ENCODE results near the gene KISS1.

Gene KISS1

GRCh38 chr1:204150702-204151551, 45.4 kb downstream of the KISS1 start:
- FAIRE-seq (no peak), DNase-seq (ENCODE audit: insufficient read length, low spot score) (no peak)
- TF ChIP-seq POLR2A (IDR thresholded peaks at IDR 0.05; ENCODE audit: low read depth, low read length) = no peak; the same call in 1 of the 2 replicates

GRCh38 chr1:204149635-204150565, 46.4 kb downstream of the KISS1 start:
- no peak for FAIRE-seq
- no peak for DNase-seq (ENCODE audit: insufficient read length, low spot score)
- TF ChIP-seq POLR2A (IDR thresholded peaks at IDR 0.05; ENCODE audit: low read depth, low read length) = no peak

GRCh38 chr1:204149107-204149506, 47.2 kb downstream of the KISS1 start:
- no peak for DNase-seq (ENCODE audit: insufficient read length, low spot score)
- FAIRE-seq = no peak
- no peak for TF ChIP-seq POLR2A (IDR thresholded peaks at IDR 0.05; ENCODE audit: low read depth, low read length)

GRCh38 chr1:204147406-204148383, 48.6 kb downstream of the KISS1 start:
- no peak for FAIRE-seq
- TF ChIP-seq POLR2A (IDR thresholded peaks at IDR 0.05; ENCODE audit: low read depth, low read length) = no peak
- DNase-seq (ENCODE audit: insufficient read length, low spot score) = no peak

- no peak for DNase-seq (ENCODE audit: insufficient read length, low spot score)
- TF ChIP-seq POLR2A (IDR thresholded peaks at IDR 0.05; ENCODE audit: low read depth, low read length) = no peak
- FAIRE-seq = no peak
Measured at GRCh38 chr1:204146965-204147364, 49.3 kb downstream of the KISS1 start.

- no peak for DNase-seq (ENCODE audit: insufficient read length, low spot score)
- no peak for FAIRE-seq
- TF ChIP-seq POLR2A (IDR thresholded peaks at IDR 0.05; ENCODE audit: low read depth, low read length) = no peak
Measured at GRCh38 chr1:204146309-204146708, 50.0 kb downstream of the KISS1 start.

- no peak for TF ChIP-seq POLR2A (IDR thresholded peaks at IDR 0.05; ENCODE audit: low read depth, low read length)
- FAIRE-seq (no peak), DNase-seq (ENCODE audit: insufficient read length, low spot score) (no peak)
Measured at GRCh38 chr1:204145033-204145504, 51.2 kb downstream of the KISS1 start.

GRCh38 chr1:204143276-204144041, 52.8 kb downstream of the KISS1 start:
- FAIRE-seq = no peak
- no peak for DNase-seq (ENCODE audit: insufficient read length, low spot score)
- no peak for TF ChIP-seq POLR2A (IDR thresholded peaks at IDR 0.05; ENCODE audit: low read depth, low read length)

GRCh38 chr1:204142032-204142974, 54.0 kb downstream of the KISS1 start:
- no peak for TF ChIP-seq POLR2A (IDR thresholded peaks at IDR 0.05; ENCODE audit: low read depth, low read length)
- DNase-seq (ENCODE audit: insufficient read length, low spot score) (no peak), FAIRE-seq (no peak)

- FAIRE-seq (no peak), DNase-seq (ENCODE audit: insufficient read length, low spot score) (no peak)
- no peak for TF ChIP-seq POLR2A (IDR thresholded peaks at IDR 0.05; ENCODE audit: low read depth, low read length)
Measured at GRCh38 chr1:204141131-204141530, 55.2 kb downstream of the KISS1 start.
